HAP-1 (cell line): ENCODE data around the gene TRAF5.

ENCODE experiments used
- DNase-seq, 2 experiments: peaks; one replicate each; pipeline ENCODE4 v3.0.0-alpha.2; 2016 to 2020; ENCODE audit warnings: low spot score in 2 of 2
- H3K27me3 ChIP-seq: fragments of 250-450 bp; sonication (Bioruptor Pico); 2 replicates; pipeline ENCODE4 v1.5.1; 2020; ENCODE audit warnings: low read depth, mild to moderate bottlenecking, moderate library complexity
- H3K36me3 ChIP-seq: fragments of 250-450 bp; sonication (Bioruptor Pico); replicated peaks from 2 replicates; pipeline ENCODE4 v1.5.1; 2020; ENCODE audit warnings: mild to moderate bottlenecking
- H3K4me1 ChIP-seq: fragments of 250-450 bp; sonication (Bioruptor Pico); 2 replicates; pipeline ENCODE4 v1.5.1; 2020; ENCODE audit warnings: mild to moderate bottlenecking
- H3K4me3 ChIP-seq: fragments of 250-450 bp; sonication (Bioruptor Pico); 2 replicates; pipeline ENCODE4 v1.5.1; 2020; ENCODE audit warnings: mild to moderate bottlenecking, moderate library complexity
- H3K9me3 ChIP-seq: fragments of 250-450 bp; sonication (Bioruptor Pico); 2 replicates; pipeline ENCODE4 v1.5.1; 2020; ENCODE audit warnings: mild to moderate bottlenecking, moderate library complexity
- in situ Hi-C: fragments of 300-500 bp; cut with MboI; formaldehyde crosslinking; loops from 3 replicates; pipeline ENCODE4 v1.14.3; 2020; ENCODE audit warnings: low sequenced_read_pairs, inconsistent platforms, mixed read lengths

TRAF5 gene

GRCh38 chr1:211332830-211333229 is 6.2 kb downstream of the TRAF5 start:
- Histone ChIP-seq H3K4me1 (peaks cover 12% of the 10 kb centered on the region), H3K27me3 (no peaks in the 10 kb centered on the region), H3K4me3 (no peak overlapping the region), H3K9me3 (no peaks in the 10 kb centered on the region), H3K36me3 (no peaks in the 10 kb centered on the region)
- in situ Hi-C loops = no loop called here
- no peak for DNase-seq

DNA sequence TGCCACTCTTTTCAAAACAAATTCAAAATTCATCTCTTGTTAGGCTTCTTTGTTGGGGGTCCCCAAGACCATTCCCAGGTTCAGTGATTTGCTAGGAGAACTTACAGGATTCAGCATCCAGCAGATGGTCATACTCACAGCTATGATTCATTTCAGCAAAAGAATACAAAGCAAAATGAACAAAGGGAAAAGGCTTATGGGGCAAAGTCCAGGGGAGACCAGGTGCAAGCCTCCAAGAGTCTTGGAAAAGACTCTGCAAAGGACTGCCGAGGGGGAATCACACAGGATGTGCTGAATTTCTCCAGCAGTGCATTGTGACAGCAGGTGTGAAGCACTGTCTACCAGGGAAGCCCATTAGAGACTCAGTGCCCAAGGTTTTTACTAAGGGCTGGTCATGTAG is 7.3 kb downstream of the TRAF5 start:
- Histone ChIP-seq H3K36me3 (no peaks in the 10 kb centered on the region), H3K4me1 (peaks cover 4% of the 10 kb centered on the region), H3K27me3 (no peaks in the 10 kb centered on the region), H3K4me3 (no peak overlapping the region), H3K9me3 (no peaks in the 10 kb centered on the region)
- DNase-seq = no peak
- in situ Hi-C loops = no loop called here

- peaks cover 4% of the 10 kb centered on the region for H3K4me1 ChIP-seq
- H3K36me3 ChIP-seq = no peaks in the 10 kb centered on the region
- in situ Hi-C loops = no loop called here
- no peaks in the 10 kb centered on the region for H3K9me3 ChIP-seq
- H3K27me3 ChIP-seq = no peaks in the 10 kb centered on the region
- H3K4me3 ChIP-seq = no peak overlapping the region
- no peak for DNase-seq
Observed at GRCh38 chr1:211334986-211335385, 8.4 kb downstream of the TRAF5 start.

DNA sequence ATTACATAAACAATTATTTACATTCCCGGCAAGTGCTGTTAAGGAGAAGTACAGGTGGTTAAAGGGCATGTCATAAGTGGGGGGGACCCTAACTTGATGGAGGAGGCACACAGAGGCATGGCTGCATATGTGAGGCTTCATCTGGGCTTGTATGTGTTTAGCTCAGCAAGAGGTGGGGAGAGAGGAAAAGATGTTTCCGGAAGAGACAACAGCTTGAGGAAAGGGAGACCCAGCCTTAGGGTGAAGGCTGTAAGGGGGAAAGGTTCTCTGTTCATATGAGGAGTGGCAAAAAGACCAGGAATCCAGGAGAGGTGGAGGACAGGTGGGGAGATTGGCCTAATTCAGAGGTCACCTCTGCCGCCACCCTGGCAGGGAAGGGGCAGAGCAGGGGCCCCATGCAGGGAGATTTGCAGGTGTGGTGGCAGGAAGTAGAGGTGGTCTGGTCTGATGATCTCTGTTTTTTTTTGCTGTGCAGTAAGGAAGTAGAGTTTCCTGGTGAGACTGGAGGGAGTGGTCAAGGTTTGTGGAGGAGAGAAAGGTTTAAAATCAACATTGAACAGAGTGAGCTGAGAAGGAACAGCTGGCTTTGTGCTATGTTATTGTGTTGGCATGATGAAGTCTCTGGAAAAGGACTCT is 9.0 kb downstream of the TRAF5 start:
- Histone ChIP-seq H3K9me3 (no peaks in the 10 kb centered on the region), H3K4me3 (no peak overlapping the region), H3K36me3 (no peaks in the 10 kb centered on the region), H3K27me3 (no peaks in the 10 kb centered on the region), H3K4me1 (peaks cover 4% of the 10 kb centered on the region)
- no peak for DNase-seq
- in situ Hi-C loops = no loop called here

DNA sequence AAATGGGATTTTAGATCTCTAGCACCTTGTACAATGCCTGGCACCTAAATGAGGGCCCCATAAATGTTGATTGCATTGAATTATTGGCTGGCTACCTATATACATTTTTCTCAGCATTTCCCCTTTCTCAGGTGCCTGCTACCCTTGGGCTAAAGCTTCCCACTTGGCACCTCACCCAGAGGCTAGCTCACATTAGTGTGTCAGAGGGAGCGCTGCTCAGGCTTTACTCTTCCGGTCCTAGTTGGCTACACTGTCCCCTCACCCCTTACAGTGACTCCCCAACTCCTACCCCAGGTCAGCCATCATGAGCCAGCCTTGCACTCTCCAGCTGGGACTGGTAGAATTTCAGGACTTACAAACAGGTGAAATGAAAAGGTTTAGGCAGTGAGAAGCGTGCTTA is 9.5 kb downstream of the TRAF5 start:
- peaks cover 3% of the 10 kb centered on the region for H3K4me1 ChIP-seq
- in situ Hi-C loops = no loop called here

DNA sequence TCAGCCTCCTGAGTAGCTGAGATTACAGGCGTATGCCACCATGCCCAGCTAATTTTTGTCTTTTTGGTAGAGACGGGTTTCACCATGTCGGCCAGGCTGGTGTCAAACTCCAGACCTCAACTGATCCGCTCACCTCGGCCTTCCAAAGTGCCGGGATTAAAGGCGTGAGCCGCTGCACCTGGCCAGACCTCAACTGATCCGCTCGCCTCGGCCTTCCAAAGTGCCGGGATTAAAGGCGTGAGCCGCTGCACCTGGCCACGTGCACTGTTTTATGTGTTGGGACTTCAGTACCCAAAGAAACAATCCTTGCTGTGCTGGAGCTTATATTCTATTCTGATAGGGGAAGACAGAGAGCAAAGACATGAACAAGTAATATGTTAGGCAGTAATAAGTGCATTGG is 10.1 kb downstream of the TRAF5 start:
- Histone ChIP-seq H3K4me1 (no peaks in the 10 kb centered on the region), H3K9me3 (no peaks in the 10 kb centered on the region), H3K36me3 (no peaks in the 10 kb centered on the region), H3K4me3 (no peak overlapping the region), H3K27me3 (no peaks in the 10 kb centered on the region)
- in situ Hi-C loops = no loop called here
- DNase-seq = no peak

More for the DNA sequence above, 9.5 kb downstream of the TRAF5 start:
- DNase-seq = no peak
- no peaks in the 10 kb centered on the region for H3K27me3 ChIP-seq
- no peak overlapping the region for H3K4me3 ChIP-seq
- H3K36me3 ChIP-seq = no peaks in the 10 kb centered on the region
- H3K9me3 ChIP-seq = no peaks in the 10 kb centered on the region

- H3K4me1 ChIP-seq = no peaks in the 10 kb centered on the region
- no peak overlapping the region for H3K4me3 ChIP-seq
- no peaks in the 10 kb centered on the region for H3K27me3 ChIP-seq
- no peaks in the 10 kb centered on the region for H3K9me3 ChIP-seq
- no peaks in the 10 kb centered on the region for H3K36me3 ChIP-seq
- in situ Hi-C loops = no loop called here
- no peak for DNase-seq
Observed at GRCh38 chr1:211337430-211338223, 11.0 kb downstream of the TRAF5 start.

GRCh38 chr1:211338224-211338620 is 11.6 kb downstream of the TRAF5 start:
- DNase-seq = no peak
- in situ Hi-C loops = no loop called here
- no peak overlapping the region for H3K4me3 ChIP-seq
- no peaks in the 10 kb centered on the region for H3K9me3 ChIP-seq
- no peaks in the 10 kb centered on the region for H3K27me3 ChIP-seq
- H3K4me1 ChIP-seq = no peaks in the 10 kb centered on the region
- no peaks in the 10 kb centered on the region for H3K36me3 ChIP-seq

DNA sequence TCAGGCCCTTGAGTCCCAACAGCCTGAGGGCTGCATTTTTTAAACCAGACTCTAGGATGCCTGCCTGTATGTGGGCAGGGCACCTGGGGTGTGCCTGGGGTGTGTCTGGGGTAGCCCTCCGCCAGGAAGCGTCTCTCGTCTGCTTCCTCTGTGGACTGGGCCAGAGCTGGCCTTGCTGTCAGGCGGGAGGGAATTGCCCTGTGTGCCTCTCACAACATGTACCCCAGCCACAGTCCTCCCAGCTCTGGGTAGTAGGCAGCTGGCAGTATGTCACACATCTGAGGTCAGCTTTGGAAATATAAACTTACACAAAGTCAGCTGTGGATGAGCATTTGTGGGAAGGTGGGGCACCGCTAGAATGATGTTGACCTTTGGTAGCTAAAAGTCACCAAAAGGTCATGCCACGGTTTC is 13.0 kb downstream of the TRAF5 start:
- Histone ChIP-seq H3K36me3 (no peaks in the 10 kb centered on the region), H3K9me3 (no peaks in the 10 kb centered on the region), H3K4me1 (no peaks in the 10 kb centered on the region), H3K4me3 (no peak overlapping the region), H3K27me3 (no peaks in the 10 kb centered on the region)
- in situ Hi-C loops = no loop called here
- no peak for DNase-seq

- no peaks in the 10 kb centered on the region for H3K4me1 ChIP-seq
- in situ Hi-C loops = no loop called here
- no peak for DNase-seq
- H3K9me3 ChIP-seq = no peaks in the 10 kb centered on the region
- no peak overlapping the region for H3K4me3 ChIP-seq
- no peaks in the 10 kb centered on the region for H3K27me3 ChIP-seq
- no peaks in the 10 kb centered on the region for H3K36me3 ChIP-seq
Observed at GRCh38 chr1:211340622-211341507, 14.2 kb downstream of the TRAF5 start.

DNA sequence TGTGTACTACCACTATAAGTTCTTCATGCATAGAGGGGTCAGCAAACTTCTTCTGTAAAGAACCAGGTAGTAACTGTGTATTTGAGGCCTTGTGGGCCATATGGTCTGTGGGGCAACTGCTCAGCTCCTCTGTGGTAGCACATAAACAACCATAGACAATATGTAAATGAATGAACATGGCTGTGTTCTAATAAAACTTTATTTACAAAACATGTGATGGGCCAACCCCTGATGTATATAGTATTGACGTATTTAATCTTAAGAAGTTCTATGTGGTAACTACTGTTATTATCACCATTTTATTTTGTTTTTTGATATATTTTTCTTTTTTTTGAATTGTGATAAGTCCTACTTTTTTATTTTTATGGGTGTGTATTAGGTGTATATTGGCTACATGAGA is 15.4 kb downstream of the TRAF5 start:
- Histone ChIP-seq H3K36me3 (no peaks in the 10 kb centered on the region), H3K4me3 (no peak overlapping the region), H3K9me3 (no peaks in the 10 kb centered on the region), H3K4me1 (no peaks in the 10 kb centered on the region), H3K27me3 (no peaks in the 10 kb centered on the region)
- in situ Hi-C loops = no loop called here
- DNase-seq = no peak

DNA sequence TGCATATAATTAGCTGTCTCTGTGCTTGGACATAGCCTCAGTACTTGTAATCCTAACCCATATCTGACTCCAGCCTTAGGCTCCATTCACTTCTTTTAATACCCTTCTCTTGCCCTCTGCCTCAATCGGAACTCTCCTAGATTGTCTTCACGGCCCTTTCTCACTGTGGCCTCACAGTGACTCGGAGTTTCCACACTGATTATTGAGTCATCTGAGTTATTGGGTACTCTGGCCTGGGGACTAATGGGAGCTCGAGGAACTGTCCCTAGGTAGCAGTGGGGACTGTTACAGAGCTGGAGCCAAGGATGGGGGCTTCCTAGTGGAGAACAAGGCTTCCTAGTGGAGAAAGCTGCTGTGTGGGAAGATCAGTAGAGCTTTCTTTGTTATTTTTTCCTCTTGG is 17.0 kb downstream of the TRAF5 start:
- no peak for DNase-seq
- no peaks in the 10 kb centered on the region for H3K27me3 ChIP-seq
- H3K9me3 ChIP-seq = no peaks in the 10 kb centered on the region
- no peaks in the 10 kb centered on the region for H3K4me1 ChIP-seq
- H3K36me3 ChIP-seq = no peaks in the 10 kb centered on the region
- H3K4me3 ChIP-seq = no peak overlapping the region
- in situ Hi-C loops = no loop called here

- DNase-seq = no peak
- in situ Hi-C loops = no loop called here
- Histone ChIP-seq H3K4me1 (no peaks in the 10 kb centered on the region), H3K4me3 (no peak overlapping the region), H3K9me3 (no peaks in the 10 kb centered on the region), H3K27me3 (no peaks in the 10 kb centered on the region), H3K36me3 (no peaks in the 10 kb centered on the region)
Observed at GRCh38 chr1:211344152-211344618, 17.6 kb downstream of the TRAF5 start.

DNA sequence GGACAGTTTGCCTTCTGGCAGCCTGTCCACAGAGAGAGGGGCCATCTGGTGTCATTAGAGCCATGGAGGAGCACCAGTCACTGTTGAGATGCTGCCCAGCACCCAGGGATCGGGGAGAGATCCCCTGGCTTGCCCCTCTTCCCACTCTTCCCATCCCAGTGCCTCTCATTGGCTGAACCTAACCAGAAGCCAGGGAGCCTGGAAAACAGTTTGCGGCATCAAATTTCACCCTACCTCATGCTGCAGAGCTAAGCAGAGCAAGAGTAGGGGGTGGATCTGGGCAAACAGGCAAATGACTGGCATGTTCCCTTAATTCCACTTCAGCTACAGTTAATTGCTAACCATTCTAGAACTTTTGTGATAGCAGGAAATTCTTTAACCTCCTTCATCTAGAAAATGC is 19.1 kb downstream of the TRAF5 start:
- no peak overlapping the region for H3K4me3 ChIP-seq
- in situ Hi-C loops = no loop called here
- no peaks in the 10 kb centered on the region for H3K36me3 ChIP-seq
- H3K4me1 ChIP-seq = no peaks in the 10 kb centered on the region
- no peaks in the 10 kb centered on the region for H3K9me3 ChIP-seq
- DNase-seq = no peak
- no peaks in the 10 kb centered on the region for H3K27me3 ChIP-seq
